HG03139 (cell line): ENCODE measurements around the gene DUSP16.
"Not testable (repeated sequence)": the region's sequence is repeated elsewhere in the genome, so short reads cannot be mapped to it uniquely, and the experiment has no call there.

ENCODE experiments used
- ATAC-seq: cut with Tn5 transposase; IDR thresholded peaks from one replicate; pipeline ENCODE4 v1.9.1; 2021; ENCODE audit not compliant: unreplicated experiment

The DUSP16 gene

GRCh38 chr12:12562585-12563261 is at the start of gene DUSP16:
Gene DUSP16 (minus strand): TSS chr12:12562863. CDS start chr12:12521098, 41,765 bp downstream.
- peak; percentile 69 for ATAC-seq

- ATAC-seq = no peak
These were observed 49.7 kb upstream of the DUSP16 start for GRCh38 chr12:12612358-12612757.

GRCh38 chr12:12611512-12612306 is 49.0 kb upstream of the DUSP16 start, which contains the start of gene CREBL2:
Gene CREBL2 (plus strand): TSS chr12:12611876. CDS start chr12:12612173, 297 bp downstream.
- ATAC-seq = peak; percentile 71

- no peak for ATAC-seq
These were observed 48.0 kb upstream of the DUSP16 start for GRCh38 chr12:12610711-12611110.

- ATAC-seq = no peak
These were observed 47.0 kb upstream of the DUSP16 start for GRCh38 chr12:12609692-12610091.

GRCh38 chr12:12608557-12608957 is 45.9 kb upstream of the DUSP16 start:
- ATAC-seq = no peak

GRCh38 chr12:12606781-12607589 is 44.3 kb upstream of the DUSP16 start:
- no peak for ATAC-seq

GRCh38 chr12:12604740-12605139 is 42.1 kb upstream of the DUSP16 start:
- no peak for ATAC-seq

- ATAC-seq = no peak
These were observed 38.0 kb upstream of the DUSP16 start for GRCh38 chr12:12600659-12601058.

GRCh38 chr12:12599750-12600643 is 37.3 kb upstream of the DUSP16 start:
- ATAC-seq = no peak

GRCh38 chr12:12598864-12599263 is 36.2 kb upstream of the DUSP16 start:
- no peak for ATAC-seq

- not testable (repeated sequence) for ATAC-seq
These were observed 33.9 kb upstream of the DUSP16 start for GRCh38 chr12:12596598-12596997.

- not testable (repeated sequence) for ATAC-seq
These were observed 33.3 kb upstream of the DUSP16 start for GRCh38 chr12:12595929-12596328.

GRCh38 chr12:12592930-12593329 is 30.3 kb upstream of the DUSP16 start:
- ATAC-seq = no peak

- ATAC-seq = no peak
These were observed 28.3 kb upstream of the DUSP16 start for GRCh38 chr12:12590961-12591360.

- ATAC-seq = not testable (repeated sequence)
These were observed 25.8 kb upstream of the DUSP16 start for GRCh38 chr12:12588436-12588835.

GRCh38 chr12:12587878-12588277 is 25.2 kb upstream of the DUSP16 start:
- ATAC-seq = no peak

- no peak for ATAC-seq
These were observed 24.4 kb upstream of the DUSP16 start for GRCh38 chr12:12586879-12587675.

GRCh38 chr12:12585115-12585863 is 22.6 kb upstream of the DUSP16 start:
- no peak for ATAC-seq
